GM23338 (cell line): ENCODE data around the gene SMIM44. TPM values are rescaled to one million over a fixed set of nuclear protein-coding genes. Genes with fewer than 3 reads are reported as not detected.

Experiments
- ATAC-seq: fragments of 200-7000 bp; cut with Tn5 transposase; 3 replicates; pipeline ENCODE4 v1.9.1; 2020
- DNase-seq: peaks from one replicate; pipeline ENCODE4 v3.0.0-alpha.2; 2015; ENCODE audit warnings: low spot score
- H2AFZ ChIP-seq: fragments of 200-600 bp; sonication (generic); 2 replicates; pipeline ENCODE4 v1.8.0; 2016; ENCODE audit warnings: antibody characterized with exemption, mild to moderate bottlenecking, moderate library complexity
- H3F3A ChIP-seq: fragments of 200-600 bp; sonication (generic); replicated peaks from 2 replicates; pipeline ENCODE4 v1.8.0; 2017; ENCODE audit warnings: antibody characterized with exemption, mixed run types, low read depth
- H3K27ac ChIP-seq: fragments of 200-600 bp; sonication (generic); 2 replicates; pipeline ENCODE4 v1.6.1; 2016; ENCODE audit warnings: low read depth
- H3K27me3 ChIP-seq: fragments of 200-600 bp; sonication (generic); 2 replicates; pipeline ENCODE4 v1.8.0; 2016; ENCODE audit warnings: mild to moderate bottlenecking, mixed run types, moderate library complexity; ENCODE audit not compliant: insufficient read depth
- H3K36me3 ChIP-seq: fragments of 200-600 bp; sonication (generic); 2 replicates; pipeline ENCODE4 v1.8.0; 2016; ENCODE audit warnings: mild to moderate bottlenecking; ENCODE audit not compliant: insufficient read depth
- H3K4me1 ChIP-seq: fragments of 200-600 bp; sonication (generic); 2 replicates; pipeline ENCODE4 v1.8.0; 2016; ENCODE audit warnings: mild to moderate bottlenecking, moderate library complexity; ENCODE audit not compliant: insufficient read depth
- H3K4me2 ChIP-seq: fragments of 200-600 bp; sonication (generic); 2 replicates; pipeline ENCODE4 v1.7.1; 2017; ENCODE audit warnings: mixed run types
- H3K4me3 ChIP-seq: fragments of 200-600 bp; sonication (generic); 2 replicates; pipeline ENCODE4 v1.6.1; 2016; ENCODE audit warnings: mixed run types
- H3K79me2 ChIP-seq: fragments of 200-600 bp; sonication (generic); replicated peaks from 2 replicates; pipeline ENCODE4 v1.8.0; 2017; ENCODE audit warnings: mild to moderate bottlenecking; ENCODE audit not compliant: insufficient read depth
- H3K9me2 ChIP-seq: fragments of 200-600 bp; sonication (generic); 2 replicates; pipeline ENCODE4 v1.8.0; 2017; ENCODE audit not compliant: insufficient read depth
- H4K20me1 ChIP-seq: fragments of 200-600 bp; sonication (generic); replicated peaks from 2 replicates; pipeline ENCODE4 v1.8.0; 2017; ENCODE audit warnings: mild to moderate bottlenecking; ENCODE audit not compliant: insufficient read depth
- H3K27ac Mint-ChIP-seq: 2 replicates; pipeline ENCODE4 v1.8.0; 2020; ENCODE audit warnings: inconsistent platforms, mild to moderate bottlenecking, moderate library complexity, mixed read lengths
- H3K27me3 Mint-ChIP-seq: 3 replicates; pipeline ENCODE4 v1.8.0; 2022; ENCODE audit warnings: low read depth, mild to moderate bottlenecking, moderate library complexity, mixed read lengths, inconsistent platforms; ENCODE audit not compliant: insufficient read depth, poor library complexity
- H3K36me3 Mint-ChIP-seq: 3 replicates; pipeline ENCODE4 v1.8.0; 2021; ENCODE audit warnings: low read depth, mild to moderate bottlenecking, inconsistent platforms, moderate library complexity, mixed read lengths
- H3K4me1 Mint-ChIP-seq: 3 replicates; pipeline ENCODE4 v1.8.0; 2020; ENCODE audit warnings: mild to moderate bottlenecking, inconsistent platforms, mixed read lengths
- H3K4me3 Mint-ChIP-seq: 3 replicates; pipeline ENCODE4 v1.8.0; 2021; ENCODE audit warnings: moderate library complexity, mild to moderate bottlenecking, inconsistent platforms, mixed read lengths
- H3K9me3 Mint-ChIP-seq: 3 replicates; pipeline ENCODE4 v1.8.0; 2020; ENCODE audit warnings: moderate library complexity, mild to moderate bottlenecking, inconsistent platforms, mixed read lengths
- CREB1 ChIP-seq: fragments of 250-450 bp; sonication (Bioruptor Pico); IDR thresholded peaks from 2 replicates; pipeline ENCODE4 v1.5.0; 2020; ENCODE audit warnings: low read depth, mild to moderate bottlenecking, moderate library complexity
- EZH2 ChIP-seq: fragments of 200-600 bp; sonication (generic); IDR thresholded peaks from one replicate; pipeline ENCODE4 v1.8.0; 2017; ENCODE audit warnings: antibody characterized with exemption, mild to moderate bottlenecking, low read depth; ENCODE audit not compliant: unreplicated experiment
- EZH2phosphoT487 ChIP-seq: fragments of 200-600 bp; sonication (generic); IDR thresholded peaks from one replicate; pipeline ENCODE4 v1.8.1; 2018; ENCODE audit warnings: antibody characterized with exemption; ENCODE audit not compliant: unreplicated experiment
- JUNB ChIP-seq: IDR thresholded peaks from one replicate; pipeline ENCODE4 v1.6.1; 2016; ENCODE audit warnings: antibody characterized with exemption; ENCODE audit not compliant: unreplicated experiment
- NANOG ChIP-seq: IDR thresholded peaks from 2 replicates; pipeline ENCODE4 v1.6.1; 2016; ENCODE audit warnings: antibody characterized with exemption, borderline replicate concordance
- POLR2AphosphoS5 ChIP-seq: IDR thresholded peaks from 2 replicates; pipeline ENCODE4 v1.6.1; 2016; ENCODE audit warnings: antibody characterized with exemption, low read depth
- STAT1 ChIP-seq: IDR thresholded peaks from one replicate; pipeline ENCODE4 v1.6.1; 2016; ENCODE audit warnings: antibody characterized with exemption; ENCODE audit not compliant: unreplicated experiment
- ZNF114 ChIP-seq: fragments of 250-450 bp; sonication (Bioruptor Pico); IDR thresholded peaks from 2 replicates; pipeline ENCODE4 v1.5.0; 2020; ENCODE audit warnings: mild to moderate bottlenecking, moderate library complexity
- ZNF331 ChIP-seq: fragments of 250-450 bp; sonication (Bioruptor Pico); IDR thresholded peaks from 2 replicates; pipeline ENCODE4 v1.5.0; 2020; ENCODE audit warnings: low read depth, mild to moderate bottlenecking, moderate library complexity
- polyA plus RNA-seq: library from polyadenylated mRNA; unstranded; fragments of >200 nt; fragmentation: Nextera tagmentation; extraction: Ambion mirVana; gene quantifications from 2 replicates; pipeline ENCODE4 v1.2.1, GENCODE V29; 2016
- total RNA-seq: library from RNA; depleted of rRNA; stranded (reverse); fragments of >200 nt; shearing (Covaris generic); gene quantifications from 2 replicates; pipeline ENCODE4 v1.2.3, GENCODE V29; 2014
- TF ChIP-seq, protein P1 (sequence below): IDR thresholded peaks from one replicate; pipeline ENCODE4 v1.6.1; 2018; ENCODE audit warnings: antibody characterized with exemption; ENCODE audit not compliant: unreplicated experiment
- TF ChIP-seq, protein P2 (sequence below): IDR thresholded peaks from 2 replicates; pipeline ENCODE4 v1.6.1; 2016; ENCODE audit warnings: antibody characterized with exemption
- TF ChIP-seq, protein P3 (sequence below), 2 experiments: fragments of 200-600 bp in 1 of 2; sonication (generic) in 1 of 2; conservative IDR thresholded peaks; 2 replicates each; pipeline versions ENCODE4 v1.5.1 to v1.6.1; 2016 to 2017; ENCODE audit warnings: antibody characterized with exemption in 2 of 2, low read depth in 2 of 2, mild to moderate bottlenecking in 2 of 2, moderate library complexity in 1 of 2
- TF ChIP-seq, protein P4 (sequence below): fragments of 250-450 bp; sonication (Bioruptor Pico); IDR thresholded peaks from 2 replicates; pipeline ENCODE4 v1.5.0; 2020; ENCODE audit warnings: mild to moderate bottlenecking, moderate library complexity

Gene SMIM44
- total and polyA plus RNA-seq, 2 experiments from 2014 or later, result not detected

DNA sequence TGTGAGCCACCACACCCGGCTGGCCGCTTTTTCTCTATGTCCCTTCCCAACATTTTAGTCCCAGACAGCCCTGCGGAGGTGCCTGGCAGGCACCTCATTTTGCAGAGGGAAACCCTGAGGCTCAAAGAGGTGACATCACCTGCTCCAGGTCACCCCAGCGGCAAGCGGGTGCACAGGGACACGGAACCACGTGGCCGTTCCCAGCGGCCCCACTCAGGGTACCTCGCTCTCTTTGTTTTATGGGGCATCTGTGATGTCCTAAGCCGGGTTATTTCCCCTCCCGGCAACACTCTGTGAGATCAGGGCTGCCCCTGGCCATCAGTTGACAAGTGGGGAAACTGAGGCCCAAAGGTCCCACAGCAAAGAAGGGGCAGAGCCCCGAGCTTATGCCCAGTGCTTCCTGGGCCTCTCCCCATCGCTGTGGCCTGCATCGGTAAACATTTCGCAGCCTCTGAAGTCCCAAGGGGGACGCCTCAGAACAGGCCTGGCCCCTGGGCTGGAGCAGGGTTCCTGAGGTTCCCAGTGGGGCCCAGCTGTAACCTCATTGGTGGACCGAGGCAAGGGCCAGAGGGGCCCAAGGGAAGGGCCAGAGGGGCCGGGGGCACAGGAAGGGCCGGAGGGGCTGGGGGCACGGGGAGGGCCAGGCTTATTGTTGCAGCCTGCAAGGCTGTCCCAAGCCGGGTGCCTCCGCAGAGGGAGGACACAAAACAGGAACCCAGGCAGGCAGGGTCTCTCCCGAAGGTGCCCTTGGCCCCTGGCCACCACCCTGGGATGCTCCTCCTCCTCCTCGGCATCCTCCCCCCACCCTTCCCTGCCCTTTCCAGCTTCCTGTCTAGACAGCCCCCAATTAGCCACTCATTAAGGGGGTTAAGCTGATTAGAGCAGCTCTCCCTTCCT, 41.9 kb downstream of the SMIM44 start:
- Histone ChIP-seq H3K27ac (no peak overlapping the region), H4K20me1 (no peaks in the 10 kb centered on the region), H3F3A (peaks cover 5% of the 10 kb centered on the region), H3K4me1 (peaks cover 6% of the 10 kb centered on the region; the same call in 1 of the 2 replicates), H3K4me2 (no peak overlapping the region), H3K4me3 (no peak overlapping the region), H3K9me2 (no peaks in the 10 kb centered on the region), H3K79me2 (no peaks in the 10 kb centered on the region), H3K36me3 (no peaks in the 10 kb centered on the region), H3K27me3 (no peaks in the 10 kb centered on the region), H2AFZ (no peak overlapping the region)
- Mint-ChIP-seq H3K36me3 (no peaks in the 10 kb centered on the region), H3K9me3 (no peaks in the 10 kb centered on the region), H3K4me3 (no peak overlapping the region), H3K27ac (no peak overlapping the region), H3K4me1 (peaks cover 14% of the 10 kb centered on the region), H3K27me3 (peaks cover 19% of the 10 kb centered on the region)
- ATAC-seq (no peak), DNase-seq (no peak)
- TF ChIP-seq EZH2, result no peak
- no peak for TF ChIP-seq POLR2AphosphoS5
- no peak for TF ChIP-seq ZNF114
- TF ChIP-seq STAT1, result no peak
- TF ChIP-seq, protein P1, sequence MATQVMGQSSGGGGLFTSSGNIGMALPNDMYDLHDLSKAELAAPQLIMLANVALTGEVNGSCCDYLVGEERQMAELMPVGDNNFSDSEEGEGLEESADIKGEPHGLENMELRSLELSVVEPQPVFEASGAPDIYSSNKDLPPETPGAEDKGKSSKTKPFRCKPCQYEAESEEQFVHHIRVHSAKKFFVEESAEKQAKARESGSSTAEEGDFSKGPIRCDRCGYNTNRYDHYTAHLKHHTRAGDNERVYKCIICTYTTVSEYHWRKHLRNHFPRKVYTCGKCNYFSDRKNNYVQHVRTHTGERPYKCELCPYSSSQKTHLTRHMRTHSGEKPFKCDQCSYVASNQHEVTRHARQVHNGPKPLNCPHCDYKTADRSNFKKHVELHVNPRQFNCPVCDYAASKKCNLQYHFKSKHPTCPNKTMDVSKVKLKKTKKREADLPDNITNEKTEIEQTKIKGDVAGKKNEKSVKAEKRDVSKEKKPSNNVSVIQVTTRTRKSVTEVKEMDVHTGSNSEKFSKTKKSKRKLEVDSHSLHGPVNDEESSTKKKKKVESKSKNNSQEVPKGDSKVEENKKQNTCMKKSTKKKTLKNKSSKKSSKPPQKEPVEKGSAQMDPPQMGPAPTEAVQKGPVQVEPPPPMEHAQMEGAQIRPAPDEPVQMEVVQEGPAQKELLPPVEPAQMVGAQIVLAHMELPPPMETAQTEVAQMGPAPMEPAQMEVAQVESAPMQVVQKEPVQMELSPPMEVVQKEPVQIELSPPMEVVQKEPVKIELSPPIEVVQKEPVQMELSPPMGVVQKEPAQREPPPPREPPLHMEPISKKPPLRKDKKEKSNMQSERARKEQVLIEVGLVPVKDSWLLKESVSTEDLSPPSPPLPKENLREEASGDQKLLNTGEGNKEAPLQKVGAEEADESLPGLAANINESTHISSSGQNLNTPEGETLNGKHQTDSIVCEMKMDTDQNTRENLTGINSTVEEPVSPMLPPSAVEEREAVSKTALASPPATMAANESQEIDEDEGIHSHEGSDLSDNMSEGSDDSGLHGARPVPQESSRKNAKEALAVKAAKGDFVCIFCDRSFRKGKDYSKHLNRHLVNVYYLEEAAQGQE, result no peak
- TF ChIP-seq, protein P2, sequence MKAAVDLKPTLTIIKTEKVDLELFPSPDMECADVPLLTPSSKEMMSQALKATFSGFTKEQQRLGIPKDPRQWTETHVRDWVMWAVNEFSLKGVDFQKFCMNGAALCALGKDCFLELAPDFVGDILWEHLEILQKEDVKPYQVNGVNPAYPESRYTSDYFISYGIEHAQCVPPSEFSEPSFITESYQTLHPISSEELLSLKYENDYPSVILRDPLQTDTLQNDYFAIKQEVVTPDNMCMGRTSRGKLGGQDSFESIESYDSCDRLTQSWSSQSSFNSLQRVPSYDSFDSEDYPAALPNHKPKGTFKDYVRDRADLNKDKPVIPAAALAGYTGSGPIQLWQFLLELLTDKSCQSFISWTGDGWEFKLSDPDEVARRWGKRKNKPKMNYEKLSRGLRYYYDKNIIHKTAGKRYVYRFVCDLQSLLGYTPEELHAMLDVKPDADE, result no peak
- TF ChIP-seq, protein P3, sequence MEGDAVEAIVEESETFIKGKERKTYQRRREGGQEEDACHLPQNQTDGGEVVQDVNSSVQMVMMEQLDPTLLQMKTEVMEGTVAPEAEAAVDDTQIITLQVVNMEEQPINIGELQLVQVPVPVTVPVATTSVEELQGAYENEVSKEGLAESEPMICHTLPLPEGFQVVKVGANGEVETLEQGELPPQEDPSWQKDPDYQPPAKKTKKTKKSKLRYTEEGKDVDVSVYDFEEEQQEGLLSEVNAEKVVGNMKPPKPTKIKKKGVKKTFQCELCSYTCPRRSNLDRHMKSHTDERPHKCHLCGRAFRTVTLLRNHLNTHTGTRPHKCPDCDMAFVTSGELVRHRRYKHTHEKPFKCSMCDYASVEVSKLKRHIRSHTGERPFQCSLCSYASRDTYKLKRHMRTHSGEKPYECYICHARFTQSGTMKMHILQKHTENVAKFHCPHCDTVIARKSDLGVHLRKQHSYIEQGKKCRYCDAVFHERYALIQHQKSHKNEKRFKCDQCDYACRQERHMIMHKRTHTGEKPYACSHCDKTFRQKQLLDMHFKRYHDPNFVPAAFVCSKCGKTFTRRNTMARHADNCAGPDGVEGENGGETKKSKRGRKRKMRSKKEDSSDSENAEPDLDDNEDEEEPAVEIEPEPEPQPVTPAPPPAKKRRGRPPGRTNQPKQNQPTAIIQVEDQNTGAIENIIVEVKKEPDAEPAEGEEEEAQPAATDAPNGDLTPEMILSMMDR (conservative IDR thresholded peaks at IDR 0.05; ENCODE audit: low read depth in 2 of 2), result no peak
- TF ChIP-seq, protein P4, sequence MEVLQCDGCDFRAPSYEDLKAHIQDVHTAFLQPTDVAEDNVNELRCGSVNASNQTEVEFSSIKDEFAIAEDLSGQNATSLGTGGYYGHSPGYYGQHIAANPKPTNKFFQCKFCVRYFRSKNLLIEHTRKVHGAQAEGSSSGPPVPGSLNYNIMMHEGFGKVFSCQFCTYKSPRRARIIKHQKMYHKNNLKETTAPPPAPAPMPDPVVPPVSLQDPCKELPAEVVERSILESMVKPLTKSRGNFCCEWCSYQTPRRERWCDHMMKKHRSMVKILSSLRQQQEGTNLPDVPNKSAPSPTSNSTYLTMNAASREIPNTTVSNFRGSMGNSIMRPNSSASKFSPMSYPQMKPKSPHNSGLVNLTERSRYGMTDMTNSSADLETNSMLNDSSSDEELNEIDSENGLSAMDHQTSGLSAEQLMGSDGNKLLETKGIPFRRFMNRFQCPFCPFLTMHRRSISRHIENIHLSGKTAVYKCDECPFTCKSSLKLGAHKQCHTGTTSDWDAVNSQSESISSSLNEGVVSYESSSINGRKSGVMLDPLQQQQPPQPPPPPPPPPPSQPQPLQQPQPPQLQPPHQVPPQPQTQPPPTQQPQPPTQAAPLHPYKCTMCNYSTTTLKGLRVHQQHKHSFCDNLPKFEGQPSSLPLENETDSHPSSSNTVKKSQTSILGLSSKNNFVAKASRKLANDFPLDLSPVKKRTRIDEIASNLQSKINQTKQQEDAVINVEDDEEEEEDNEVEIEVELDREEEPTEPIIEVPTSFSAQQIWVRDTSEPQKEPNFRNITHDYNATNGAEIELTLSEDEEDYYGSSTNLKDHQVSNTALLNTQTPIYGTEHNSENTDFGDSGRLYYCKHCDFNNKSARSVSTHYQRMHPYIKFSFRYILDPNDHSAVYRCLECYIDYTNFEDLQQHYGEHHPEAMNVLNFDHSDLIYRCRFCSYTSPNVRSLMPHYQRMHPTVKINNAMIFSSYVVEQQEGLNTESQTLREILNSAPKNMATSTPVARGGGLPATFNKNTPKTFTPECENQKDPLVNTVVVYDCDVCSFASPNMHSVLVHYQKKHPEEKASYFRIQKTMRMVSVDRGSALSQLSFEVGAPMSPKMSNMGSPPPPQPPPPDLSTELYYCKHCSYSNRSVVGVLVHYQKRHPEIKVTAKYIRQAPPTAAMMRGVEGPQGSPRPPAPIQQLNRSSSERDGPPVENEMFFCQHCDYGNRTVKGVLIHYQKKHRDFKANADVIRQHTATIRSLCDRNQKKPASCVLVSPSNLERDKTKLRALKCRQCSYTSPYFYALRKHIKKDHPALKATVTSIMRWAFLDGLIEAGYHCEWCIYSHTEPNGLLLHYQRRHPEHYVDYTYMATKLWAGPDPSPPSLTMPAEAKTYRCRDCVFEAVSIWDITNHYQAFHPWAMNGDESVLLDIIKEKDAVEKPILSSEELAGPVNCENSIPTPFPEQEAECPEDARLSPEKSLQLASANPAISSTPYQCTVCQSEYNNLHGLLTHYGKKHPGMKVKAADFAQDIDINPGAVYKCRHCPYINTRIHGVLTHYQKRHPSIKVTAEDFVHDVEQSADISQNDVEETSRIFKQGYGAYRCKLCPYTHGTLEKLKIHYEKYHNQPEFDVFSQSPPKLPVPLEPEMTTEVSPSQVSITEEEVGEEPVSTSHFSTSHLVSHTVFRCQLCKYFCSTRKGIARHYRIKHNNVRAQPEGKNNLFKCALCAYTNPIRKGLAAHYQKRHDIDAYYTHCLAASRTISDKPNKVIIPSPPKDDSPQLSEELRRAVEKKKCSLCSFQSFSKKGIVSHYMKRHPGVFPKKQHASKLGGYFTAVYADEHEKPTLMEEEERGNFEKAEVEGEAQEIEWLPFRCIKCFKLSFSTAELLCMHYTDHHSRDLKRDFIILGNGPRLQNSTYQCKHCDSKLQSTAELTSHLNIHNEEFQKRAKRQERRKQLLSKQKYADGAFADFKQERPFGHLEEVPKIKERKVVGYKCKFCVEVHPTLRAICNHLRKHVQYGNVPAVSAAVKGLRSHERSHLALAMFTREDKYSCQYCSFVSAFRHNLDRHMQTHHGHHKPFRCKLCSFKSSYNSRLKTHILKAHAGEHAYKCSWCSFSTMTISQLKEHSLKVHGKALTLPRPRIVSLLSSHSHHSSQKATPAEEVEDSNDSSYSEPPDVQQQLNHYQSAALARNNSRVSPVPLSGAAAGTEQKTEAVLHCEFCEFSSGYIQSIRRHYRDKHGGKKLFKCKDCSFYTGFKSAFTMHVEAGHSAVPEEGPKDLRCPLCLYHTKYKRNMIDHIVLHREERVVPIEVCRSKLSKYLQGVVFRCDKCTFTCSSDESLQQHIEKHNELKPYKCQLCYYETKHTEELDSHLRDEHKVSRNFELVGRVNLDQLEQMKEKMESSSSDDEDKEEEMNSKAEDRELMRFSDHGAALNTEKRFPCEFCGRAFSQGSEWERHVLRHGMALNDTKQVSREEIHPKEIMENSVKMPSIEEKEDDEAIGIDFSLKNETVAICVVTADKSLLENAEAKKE (CRISPR knock-in tag), result no peak
- TF ChIP-seq CREB1, result no peak
- TF ChIP-seq ZNF331 (CRISPR knock-in tag), result no peak
- TF ChIP-seq EZH2phosphoT487, result no peak
- no peak for TF ChIP-seq JUNB
- no peak for TF ChIP-seq NANOG
